GM20000 (cell line): ENCODE measurements around the gene ZNF488.

Source experiments
- DNase-seq: peaks from one replicate; pipeline ENCODE4 v3.0.0; 2012; ENCODE audit warnings: low spot score
- CTCF ChIP-seq: IDR thresholded peaks from 2 replicates; pipeline ENCODE4 v1.5.1; 2012; ENCODE audit warnings: mild to moderate bottlenecking, control low read depth; ENCODE audit errors: extremely low read depth, missing control alignments

ZNF488 gene

GRCh38 chr10:47368431-47369180 lies 15.5 kb downstream of the ZNF488 start:
- TF ChIP-seq CTCF = no peak
- DNase-seq = no peak

- DNase-seq = no peak
- TF ChIP-seq CTCF = no peak
These were observed 16.4 kb downstream of the ZNF488 start for GRCh38 chr10:47367646-47368045.

- TF ChIP-seq CTCF = no peak
- DNase-seq = no peak
These were observed 17.2 kb downstream of the ZNF488 start for GRCh38 chr10:47366731-47367460.

- DNase-seq = no peak
- TF ChIP-seq CTCF = no peak
These were observed 17.9 kb downstream of the ZNF488 start for GRCh38 chr10:47366181-47366631.

- TF ChIP-seq CTCF = no peak
These were observed 18.5 kb downstream of the ZNF488 start for GRCh38 chr10:47365431-47366180.

GRCh38 chr10:47364911-47365310 lies 19.2 kb downstream of the ZNF488 start:
- no peak for TF ChIP-seq CTCF

More at GRCh38 chr10:47365431-47366180, 18.5 kb downstream of the ZNF488 start:
- no peak for DNase-seq

More at GRCh38 chr10:47364911-47365310, 19.2 kb downstream of the ZNF488 start:
- DNase-seq = no peak
